ENCODE results near the gene IZUMO3. TPM values are rescaled to one million over a fixed set of nuclear protein-coding genes. Genes with fewer than 3 reads are reported as not detected.

The IZUMO3 gene
- polyA plus RNA-seq, 1 donor from 2014 or later: not detected

DNA sequence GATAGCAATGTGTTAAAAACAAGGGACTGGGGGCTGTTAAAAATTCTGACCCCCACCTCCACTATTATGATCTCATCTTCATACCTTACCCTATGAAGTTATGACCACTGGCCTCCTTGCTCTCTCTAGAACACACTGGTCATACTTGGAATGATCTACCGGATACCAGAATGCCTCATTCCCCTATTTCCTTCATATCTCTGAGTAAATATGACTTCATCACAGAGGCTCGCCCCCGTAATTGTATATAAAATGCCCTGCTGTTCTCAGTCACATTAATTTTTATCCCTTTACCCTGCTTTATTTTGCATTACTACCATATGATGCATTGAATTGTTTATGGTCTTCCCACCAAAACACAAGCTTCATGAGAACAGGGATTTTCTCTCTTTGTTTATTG is 29.2 kb downstream of the IZUMO3 start:
- Histone ChIP-seq H3K27me3 (ENCODE audit: insufficient read depth, low read depth, low read length) (no peaks in the 10 kb centered on the region), H3K9me3 (ENCODE audit: low read length) (no peaks in the 10 kb centered on the region), H3K79me2 (replicated peaks; ENCODE audit: insufficient read depth, low read length) (no peaks in the 10 kb centered on the region), H3F3A (ENCODE audit: insufficient read depth, low read length, poor library complexity, severe bottlenecking) (no peaks in the 10 kb centered on the region), H3K9me2 (ENCODE audit: insufficient read depth, low read length) (no peaks in the 10 kb centered on the region), H3K36me3 (ENCODE audit: insufficient read depth, low read length) (no peaks in the 10 kb centered on the region), H3K27ac (ENCODE audit: low read length) (no peak overlapping the region), H3K4me2 (ENCODE audit: low read length) (no peak overlapping the region), H3K9ac (ENCODE audit: low read length) (no peak overlapping the region), H2AFZ (ENCODE audit: low read depth, low read length) (no peak overlapping the region), H4K20me1 (ENCODE audit: insufficient read depth) (no peaks in the 10 kb centered on the region), H3K4me3 (ENCODE audit: low read length) (no peak overlapping the region)
- no peak for TF ChIP-seq RAD21 (conservative IDR thresholded peaks at IDR 0.05)
- TF ChIP-seq, protein P1, sequence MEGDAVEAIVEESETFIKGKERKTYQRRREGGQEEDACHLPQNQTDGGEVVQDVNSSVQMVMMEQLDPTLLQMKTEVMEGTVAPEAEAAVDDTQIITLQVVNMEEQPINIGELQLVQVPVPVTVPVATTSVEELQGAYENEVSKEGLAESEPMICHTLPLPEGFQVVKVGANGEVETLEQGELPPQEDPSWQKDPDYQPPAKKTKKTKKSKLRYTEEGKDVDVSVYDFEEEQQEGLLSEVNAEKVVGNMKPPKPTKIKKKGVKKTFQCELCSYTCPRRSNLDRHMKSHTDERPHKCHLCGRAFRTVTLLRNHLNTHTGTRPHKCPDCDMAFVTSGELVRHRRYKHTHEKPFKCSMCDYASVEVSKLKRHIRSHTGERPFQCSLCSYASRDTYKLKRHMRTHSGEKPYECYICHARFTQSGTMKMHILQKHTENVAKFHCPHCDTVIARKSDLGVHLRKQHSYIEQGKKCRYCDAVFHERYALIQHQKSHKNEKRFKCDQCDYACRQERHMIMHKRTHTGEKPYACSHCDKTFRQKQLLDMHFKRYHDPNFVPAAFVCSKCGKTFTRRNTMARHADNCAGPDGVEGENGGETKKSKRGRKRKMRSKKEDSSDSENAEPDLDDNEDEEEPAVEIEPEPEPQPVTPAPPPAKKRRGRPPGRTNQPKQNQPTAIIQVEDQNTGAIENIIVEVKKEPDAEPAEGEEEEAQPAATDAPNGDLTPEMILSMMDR (IDR thresholded peaks at IDR 0.05; ENCODE audit: poor library complexity, severe bottlenecking): no peak
- TF ChIP-seq SMC3 (conservative IDR thresholded peaks at IDR 0.05; ENCODE audit: poor library complexity): no peak
- TF ChIP-seq EP300 (conservative IDR thresholded peaks at IDR 0.05; ENCODE audit: poor library complexity, severe bottlenecking): no peak
- TF ChIP-seq MXI1 (conservative IDR thresholded peaks at IDR 0.05; ENCODE audit: poor library complexity, severe bottlenecking): no peak
- TF ChIP-seq TAF1 (IDR thresholded peaks at IDR 0.05; ENCODE audit: low read depth): no peak
- TF ChIP-seq EZH2 (IDR thresholded peaks at IDR 0.05; ENCODE audit: borderline replicate concordance, insufficient read depth, low read length, poor library complexity, severe bottlenecking): no peak
- TF ChIP-seq, protein P2, sequence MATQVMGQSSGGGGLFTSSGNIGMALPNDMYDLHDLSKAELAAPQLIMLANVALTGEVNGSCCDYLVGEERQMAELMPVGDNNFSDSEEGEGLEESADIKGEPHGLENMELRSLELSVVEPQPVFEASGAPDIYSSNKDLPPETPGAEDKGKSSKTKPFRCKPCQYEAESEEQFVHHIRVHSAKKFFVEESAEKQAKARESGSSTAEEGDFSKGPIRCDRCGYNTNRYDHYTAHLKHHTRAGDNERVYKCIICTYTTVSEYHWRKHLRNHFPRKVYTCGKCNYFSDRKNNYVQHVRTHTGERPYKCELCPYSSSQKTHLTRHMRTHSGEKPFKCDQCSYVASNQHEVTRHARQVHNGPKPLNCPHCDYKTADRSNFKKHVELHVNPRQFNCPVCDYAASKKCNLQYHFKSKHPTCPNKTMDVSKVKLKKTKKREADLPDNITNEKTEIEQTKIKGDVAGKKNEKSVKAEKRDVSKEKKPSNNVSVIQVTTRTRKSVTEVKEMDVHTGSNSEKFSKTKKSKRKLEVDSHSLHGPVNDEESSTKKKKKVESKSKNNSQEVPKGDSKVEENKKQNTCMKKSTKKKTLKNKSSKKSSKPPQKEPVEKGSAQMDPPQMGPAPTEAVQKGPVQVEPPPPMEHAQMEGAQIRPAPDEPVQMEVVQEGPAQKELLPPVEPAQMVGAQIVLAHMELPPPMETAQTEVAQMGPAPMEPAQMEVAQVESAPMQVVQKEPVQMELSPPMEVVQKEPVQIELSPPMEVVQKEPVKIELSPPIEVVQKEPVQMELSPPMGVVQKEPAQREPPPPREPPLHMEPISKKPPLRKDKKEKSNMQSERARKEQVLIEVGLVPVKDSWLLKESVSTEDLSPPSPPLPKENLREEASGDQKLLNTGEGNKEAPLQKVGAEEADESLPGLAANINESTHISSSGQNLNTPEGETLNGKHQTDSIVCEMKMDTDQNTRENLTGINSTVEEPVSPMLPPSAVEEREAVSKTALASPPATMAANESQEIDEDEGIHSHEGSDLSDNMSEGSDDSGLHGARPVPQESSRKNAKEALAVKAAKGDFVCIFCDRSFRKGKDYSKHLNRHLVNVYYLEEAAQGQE (IDR thresholded peaks at IDR 0.05; ENCODE audit: borderline replicate concordance): no peak

DNA sequence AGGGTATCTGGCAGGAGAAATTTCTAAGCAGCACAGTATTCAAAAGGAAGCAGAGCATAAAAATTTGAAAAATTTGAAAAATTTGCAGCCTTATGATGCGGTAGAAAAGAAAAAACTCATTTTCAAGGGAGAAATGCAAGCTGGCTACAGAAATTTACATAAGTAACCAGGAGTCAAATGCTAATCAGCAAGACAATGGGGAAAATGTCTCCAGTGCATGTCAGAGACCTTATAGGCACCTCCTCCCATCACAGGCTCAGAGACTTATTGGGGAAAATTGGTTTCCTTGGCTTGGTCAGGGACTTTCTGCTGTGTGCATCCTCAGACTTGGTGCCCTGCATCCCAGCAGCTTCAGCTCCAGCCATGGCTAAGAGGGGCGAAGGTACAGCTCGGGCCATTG is 35.8 kb downstream of the IZUMO3 start:
- Histone ChIP-seq H3K4me3 (ENCODE audit: low read length) (no peak overlapping the region), H3K27ac (ENCODE audit: low read length) (no peak overlapping the region), H3K27me3 (ENCODE audit: insufficient read depth, low read depth, low read length) (no peaks in the 10 kb centered on the region), H3F3A (ENCODE audit: insufficient read depth, low read length, poor library complexity, severe bottlenecking) (no peaks in the 10 kb centered on the region), H2AFZ (ENCODE audit: low read depth, low read length) (no peak overlapping the region), H3K4me2 (ENCODE audit: low read length) (no peak overlapping the region), H4K20me1 (ENCODE audit: insufficient read depth) (no peaks in the 10 kb centered on the region), H3K36me3 (ENCODE audit: insufficient read depth, low read length) (no peaks in the 10 kb centered on the region), H3K9me3 (ENCODE audit: low read length) (no peaks in the 10 kb centered on the region), H3K9ac (ENCODE audit: low read length) (no peak overlapping the region), H3K9me2 (ENCODE audit: insufficient read depth, low read length) (no peaks in the 10 kb centered on the region), H3K79me2 (replicated peaks; ENCODE audit: insufficient read depth, low read length) (no peaks in the 10 kb centered on the region)
- TF ChIP-seq POLR2AphosphoS5 (IDR thresholded peaks at IDR 0.05) (no peak), SMC3 (conservative IDR thresholded peaks at IDR 0.05; ENCODE audit: poor library complexity) (no peak), MXI1 (conservative IDR thresholded peaks at IDR 0.05; ENCODE audit: poor library complexity, severe bottlenecking) (no peak), RAD21 (conservative IDR thresholded peaks at IDR 0.05) (no peak), EZH2 (IDR thresholded peaks at IDR 0.05; ENCODE audit: borderline replicate concordance, insufficient read depth, low read length, poor library complexity, severe bottlenecking) (no peak), TAF1 (IDR thresholded peaks at IDR 0.05; ENCODE audit: low read depth) (no peak), EP300 (conservative IDR thresholded peaks at IDR 0.05; ENCODE audit: poor library complexity, severe bottlenecking) (no peak)
- TF ChIP-seq, protein P2 (IDR thresholded peaks at IDR 0.05; ENCODE audit: borderline replicate concordance): no peak
- TF ChIP-seq, protein P1 (IDR thresholded peaks at IDR 0.05; ENCODE audit: poor library complexity, severe bottlenecking): no peak
